Keratinocyte (primary cell): ENCODE measurements around the gene JAZF1.

Experiments
- EZH2 ChIP-seq: IDR thresholded peaks from one replicate; pipeline ENCODE4 v1.6.1; 2012; ENCODE audit warnings: inconsistent platforms, mild to moderate bottlenecking, low read length, moderate library complexity
- TF ChIP-seq, protein P1 (sequence below), 3 experiments: IDR thresholded peaks in 1 of 3; conservative IDR thresholded peaks in 1 of 3; optimal IDR thresholded peaks in 1 of 3; 2 replicates in 2 of 3; 3 replicates in 1 of 3; pipeline versions ENCODE3 to v1.5.1; 2011; ENCODE audit warnings: low read length in 3 of 3, mild to moderate bottlenecking in 3 of 3, moderate library complexity in 2 of 3, control low read depth in 1 of 3, inconsistent platforms in 1 of 3; ENCODE audit not compliant: insufficient read depth in 2 of 3; ENCODE audit errors: extremely low read depth in 1 of 3

DNA sequence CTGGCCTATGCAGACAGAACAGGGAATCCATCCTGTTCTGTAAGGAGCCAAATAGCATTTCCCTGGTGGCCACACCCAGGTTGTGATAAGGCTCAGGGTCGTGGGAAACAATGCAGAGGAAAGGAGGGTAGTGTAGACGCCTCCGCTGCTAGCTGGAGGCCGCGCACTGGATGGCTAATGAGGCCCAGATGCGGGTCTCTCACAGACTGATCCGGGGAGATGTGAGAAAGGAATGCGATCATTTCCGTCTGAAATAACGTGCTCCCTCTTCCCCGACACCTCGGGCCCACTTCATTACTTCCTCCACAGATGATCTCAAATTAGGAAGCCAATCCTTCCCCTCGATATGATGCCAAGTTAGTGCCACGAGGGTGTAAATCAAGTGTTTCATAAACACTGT lies 237.4 kb downstream of the JAZF1 start:
- TF ChIP-seq, protein P1, sequence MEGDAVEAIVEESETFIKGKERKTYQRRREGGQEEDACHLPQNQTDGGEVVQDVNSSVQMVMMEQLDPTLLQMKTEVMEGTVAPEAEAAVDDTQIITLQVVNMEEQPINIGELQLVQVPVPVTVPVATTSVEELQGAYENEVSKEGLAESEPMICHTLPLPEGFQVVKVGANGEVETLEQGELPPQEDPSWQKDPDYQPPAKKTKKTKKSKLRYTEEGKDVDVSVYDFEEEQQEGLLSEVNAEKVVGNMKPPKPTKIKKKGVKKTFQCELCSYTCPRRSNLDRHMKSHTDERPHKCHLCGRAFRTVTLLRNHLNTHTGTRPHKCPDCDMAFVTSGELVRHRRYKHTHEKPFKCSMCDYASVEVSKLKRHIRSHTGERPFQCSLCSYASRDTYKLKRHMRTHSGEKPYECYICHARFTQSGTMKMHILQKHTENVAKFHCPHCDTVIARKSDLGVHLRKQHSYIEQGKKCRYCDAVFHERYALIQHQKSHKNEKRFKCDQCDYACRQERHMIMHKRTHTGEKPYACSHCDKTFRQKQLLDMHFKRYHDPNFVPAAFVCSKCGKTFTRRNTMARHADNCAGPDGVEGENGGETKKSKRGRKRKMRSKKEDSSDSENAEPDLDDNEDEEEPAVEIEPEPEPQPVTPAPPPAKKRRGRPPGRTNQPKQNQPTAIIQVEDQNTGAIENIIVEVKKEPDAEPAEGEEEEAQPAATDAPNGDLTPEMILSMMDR (optimal IDR thresholded peaks at IDR 0.05 in 1 of 3, IDR thresholded peaks at IDR 0.05 in 1 of 3, conservative IDR thresholded peaks at IDR 0.05 in 1 of 3; ENCODE audit: extremely low read depth in 1 of 3, insufficient read depth in 2 of 3, low read length in 3 of 3), result no peak
- no peak for TF ChIP-seq EZH2
